ENCODE data around the gene CGB1. TPM values are rescaled to one million over a fixed set of nuclear protein-coding genes. Genes with fewer than 3 reads are reported as not detected.
"Not testable (repeated sequence)": the region's sequence is repeated elsewhere in the genome, so short reads cannot be mapped to it uniquely, and the experiment has no call there.

The CGB1 gene
- total RNA-seq, 1 donor from 2014 or later: not detected

GRCh38 chr19:49022116-49022515 is 14.6 kb downstream of the CGB1 start:
- DNase-seq (ENCODE audit: low read depth, low spot score): no peak

GRCh38 chr19:49020931-49021895 is 15.5 kb downstream of the CGB1 start:
- no peak for DNase-seq (ENCODE audit: low read depth, low spot score)

- DNase-seq (ENCODE audit: low read depth, low spot score): no peak
Observed at GRCh38 chr19:49020342-49020741, 16.4 kb downstream of the CGB1 start.

GRCh38 chr19:49019242-49019932 is 17.3 kb downstream of the CGB1 start:
- DNase-seq (ENCODE audit: low read depth, low spot score): no peak

GRCh38 chr19:49018388-49019241 is 18.1 kb downstream of the CGB1 start:
- not testable (repeated sequence) for DNase-seq (ENCODE audit: low read depth, low spot score)

GRCh38 chr19:49017666-49018351 is 18.9 kb downstream of the CGB1 start:
- peak; percentile 29 for DNase-seq (ENCODE audit: low read depth, low spot score)

GRCh38 chr19:49017041-49017665 is 19.5 kb downstream of the CGB1 start, which contains the start of gene LHB:
TSS of gene LHB (minus strand) at chr19:49017091. CDS start at chr19:49017081, 10 bp downstream.
- DNase-seq (ENCODE audit: low read depth, low spot score): no peak

GRCh38 chr19:49016067-49016839 is 20.4 kb downstream of the CGB1 start:
- DNase-seq (ENCODE audit: low read depth, low spot score): no peak

GRCh38 chr19:49014870-49015255 is 21.8 kb downstream of the CGB1 start:
- DNase-seq (ENCODE audit: low read depth, low spot score): no peak

GRCh38 chr19:49014123-49014869 is 22.4 kb downstream of the CGB1 start:
- DNase-seq (ENCODE audit: low read depth, low spot score): no peak

GRCh38 chr19:49011194-49011593 is 25.5 kb downstream of the CGB1 start:
- DNase-seq (ENCODE audit: low read depth, low spot score): no peak

- no peak for DNase-seq (ENCODE audit: low read depth, low spot score)
Observed at GRCh38 chr19:49010453-49010852, 26.2 kb downstream of the CGB1 start.

GRCh38 chr19:49009828-49010227 is 26.9 kb downstream of the CGB1 start:
- no peak for DNase-seq (ENCODE audit: low read depth, low spot score)

GRCh38 chr19:49006905-49007304 is 29.8 kb downstream of the CGB1 start:
- no peak for DNase-seq (ENCODE audit: low read depth, low spot score)

GRCh38 chr19:49004964-49005614 is 31.6 kb downstream of the CGB1 start:
- no peak for DNase-seq (ENCODE audit: low read depth, low spot score)

- no peak for DNase-seq (ENCODE audit: low read depth, low spot score)
Observed at GRCh38 chr19:49004133-49004532, 32.6 kb downstream of the CGB1 start.

- peak; percentile 30 for DNase-seq (ENCODE audit: low read depth, low spot score)
Observed at GRCh38 chr19:48999481-49000325, 37.0 kb downstream of the CGB1 start.

Measured in pulmonary artery endothelial cell (primary cell).